ENCODE results near the gene CDH13. TPM values are rescaled to one million over a fixed set of nuclear protein-coding genes. Genes with fewer than 3 reads are reported as not detected.

Gene CDH13
- total and polyA plus RNA-seq, 2 experiments from 2014 or later, result 1.2 to 1.5 TPM

DNA sequence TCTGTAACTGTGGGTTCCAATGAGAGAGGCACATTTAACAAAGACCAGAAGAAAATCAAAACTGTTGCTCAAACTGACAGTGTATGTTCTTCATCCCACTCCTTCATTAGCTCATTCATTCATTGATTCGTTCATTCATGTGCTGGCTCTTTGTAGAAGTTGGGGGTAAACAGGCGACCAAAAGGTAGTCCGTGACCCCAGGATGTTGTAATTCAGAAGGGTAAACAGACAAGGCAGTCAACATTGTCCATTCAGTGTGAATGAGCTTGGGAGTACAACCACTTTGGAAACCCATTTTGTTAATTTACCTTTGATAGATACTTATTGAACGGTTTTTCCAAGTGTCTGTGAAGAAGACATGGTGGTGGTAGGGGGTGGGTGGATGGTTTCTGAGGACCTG, 26.1 kb downstream of the CDH13 start:
- H3K36me3 ChIP-seq (replicated peaks; ENCODE audit: insufficient read depth, low read depth), result no peaks in the 10 kb centered on the region
- H3K4me3 ChIP-seq, result no peak overlapping the region
- no peaks in the 10 kb centered on the region for H3K79me2 ChIP-seq
- no peak for DNase-seq (ENCODE audit: low spot score)
- H2AFZ ChIP-seq, result no peak overlapping the region
- 63% methylated on average over 4 of the region's 4 CpGs for WGBS (ENCODE audit: low lambda C conversion rate, missing lambda C conversion rate)
- no peaks in the 10 kb centered on the region for H3K9me2 ChIP-seq (replicated peaks; ENCODE audit: insufficient read depth)
- H3K4me2 ChIP-seq, result no peak overlapping the region
- TF ChIP-seq, protein P1, sequence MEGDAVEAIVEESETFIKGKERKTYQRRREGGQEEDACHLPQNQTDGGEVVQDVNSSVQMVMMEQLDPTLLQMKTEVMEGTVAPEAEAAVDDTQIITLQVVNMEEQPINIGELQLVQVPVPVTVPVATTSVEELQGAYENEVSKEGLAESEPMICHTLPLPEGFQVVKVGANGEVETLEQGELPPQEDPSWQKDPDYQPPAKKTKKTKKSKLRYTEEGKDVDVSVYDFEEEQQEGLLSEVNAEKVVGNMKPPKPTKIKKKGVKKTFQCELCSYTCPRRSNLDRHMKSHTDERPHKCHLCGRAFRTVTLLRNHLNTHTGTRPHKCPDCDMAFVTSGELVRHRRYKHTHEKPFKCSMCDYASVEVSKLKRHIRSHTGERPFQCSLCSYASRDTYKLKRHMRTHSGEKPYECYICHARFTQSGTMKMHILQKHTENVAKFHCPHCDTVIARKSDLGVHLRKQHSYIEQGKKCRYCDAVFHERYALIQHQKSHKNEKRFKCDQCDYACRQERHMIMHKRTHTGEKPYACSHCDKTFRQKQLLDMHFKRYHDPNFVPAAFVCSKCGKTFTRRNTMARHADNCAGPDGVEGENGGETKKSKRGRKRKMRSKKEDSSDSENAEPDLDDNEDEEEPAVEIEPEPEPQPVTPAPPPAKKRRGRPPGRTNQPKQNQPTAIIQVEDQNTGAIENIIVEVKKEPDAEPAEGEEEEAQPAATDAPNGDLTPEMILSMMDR (IDR thresholded peaks at IDR 0.05; ENCODE audit: poor library complexity), result no peak
- TF ChIP-seq EZH2 (IDR thresholded peaks at IDR 0.05; ENCODE audit: borderline replicate concordance) (no peak), EZH2phosphoT487 (IDR thresholded peaks at IDR 0.05; ENCODE audit: low read depth, severe bottlenecking, unreplicated experiment) (no peak)
- H3K4me1 ChIP-seq (ENCODE audit: insufficient read depth), result peaks cover 7% of the 10 kb centered on the region
- peak overlapping the region; percentile 48 for H3K27ac ChIP-seq
- H3K27me3 ChIP-seq, result no peaks in the 10 kb centered on the region
- H3K9me3 ChIP-seq (ENCODE audit: low read depth), result no peaks in the 10 kb centered on the region
- H4K20me1 ChIP-seq (ENCODE audit: insufficient read depth, poor library complexity, severe bottlenecking), result no peaks in the 10 kb centered on the region

DNA sequence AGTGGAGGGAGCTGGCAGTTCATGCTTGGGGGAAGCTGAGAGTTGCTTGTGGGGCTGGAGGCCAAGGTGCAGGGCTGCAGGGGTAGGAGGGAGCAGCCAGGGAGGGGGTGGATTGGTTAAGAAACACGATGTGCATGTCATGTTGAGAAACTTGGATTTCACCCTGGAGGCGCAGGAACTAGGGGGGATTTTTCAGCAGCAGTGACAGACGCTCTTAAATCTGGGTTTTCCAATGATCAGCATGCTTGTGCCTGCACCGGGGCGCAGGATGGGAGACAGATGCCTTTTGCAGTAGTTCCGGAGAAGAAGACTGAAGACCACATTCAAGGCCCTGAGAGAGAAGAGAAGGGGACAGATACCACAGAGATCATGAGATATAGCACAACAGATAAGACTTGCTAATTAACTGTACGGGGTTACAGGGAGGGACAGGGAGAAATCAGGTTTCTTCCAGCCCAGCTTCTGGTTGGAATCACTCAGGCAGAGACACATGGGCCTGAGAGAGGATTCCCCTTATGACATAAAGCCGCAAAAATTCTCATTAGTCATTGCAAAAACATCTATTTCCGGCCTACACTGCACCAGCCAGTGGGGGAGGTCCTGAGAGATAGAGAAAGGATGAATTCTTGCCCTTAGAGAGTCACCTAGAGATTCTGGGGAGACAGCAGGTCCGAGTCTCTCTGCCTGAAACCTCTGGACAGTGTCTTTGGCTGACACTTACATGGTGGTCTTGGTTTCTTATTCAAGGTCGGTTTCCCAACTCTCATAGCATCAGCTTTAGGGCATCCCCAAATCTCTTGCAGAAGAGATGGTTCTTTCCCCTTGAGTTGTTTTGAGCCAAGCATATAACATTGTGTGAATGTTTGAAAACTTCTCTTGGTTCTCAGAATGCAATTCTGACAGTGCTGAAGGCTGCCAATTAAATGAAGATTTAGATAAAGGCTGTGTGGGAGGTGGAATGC, 27.1 kb downstream of the CDH13 start:
- no peak for TF ChIP-seq EZH2 (IDR thresholded peaks at IDR 0.05; ENCODE audit: borderline replicate concordance)
- TF ChIP-seq, protein P1 (IDR thresholded peaks at IDR 0.05; ENCODE audit: poor library complexity), result no peak
- TF ChIP-seq EZH2phosphoT487 (IDR thresholded peaks at IDR 0.05; ENCODE audit: low read depth, severe bottlenecking, unreplicated experiment), result no peak
- Histone ChIP-seq H3K4me1 (ENCODE audit: insufficient read depth) (peaks cover 7% of the 10 kb centered on the region), H3K27ac (peak overlapping the region; percentile 48), H3K9me2 (replicated peaks; ENCODE audit: insufficient read depth) (no peaks in the 10 kb centered on the region), H3K79me2 (no peaks in the 10 kb centered on the region), H3K4me3 (no peak overlapping the region), H3K36me3 (replicated peaks; ENCODE audit: insufficient read depth, low read depth) (no peaks in the 10 kb centered on the region), H2AFZ (no peak overlapping the region), H4K20me1 (ENCODE audit: insufficient read depth, poor library complexity, severe bottlenecking) (no peaks in the 10 kb centered on the region), H3K4me2 (peak overlapping the region; percentile 25), H3K9me3 (ENCODE audit: low read depth) (no peaks in the 10 kb centered on the region), H3K27me3 (no peaks in the 10 kb centered on the region)
- 55% methylated on average over 10 of the region's 11 CpGs for WGBS (ENCODE audit: low lambda C conversion rate, missing lambda C conversion rate)
- DNase-seq (ENCODE audit: low spot score), result peak; percentile 66

DNA sequence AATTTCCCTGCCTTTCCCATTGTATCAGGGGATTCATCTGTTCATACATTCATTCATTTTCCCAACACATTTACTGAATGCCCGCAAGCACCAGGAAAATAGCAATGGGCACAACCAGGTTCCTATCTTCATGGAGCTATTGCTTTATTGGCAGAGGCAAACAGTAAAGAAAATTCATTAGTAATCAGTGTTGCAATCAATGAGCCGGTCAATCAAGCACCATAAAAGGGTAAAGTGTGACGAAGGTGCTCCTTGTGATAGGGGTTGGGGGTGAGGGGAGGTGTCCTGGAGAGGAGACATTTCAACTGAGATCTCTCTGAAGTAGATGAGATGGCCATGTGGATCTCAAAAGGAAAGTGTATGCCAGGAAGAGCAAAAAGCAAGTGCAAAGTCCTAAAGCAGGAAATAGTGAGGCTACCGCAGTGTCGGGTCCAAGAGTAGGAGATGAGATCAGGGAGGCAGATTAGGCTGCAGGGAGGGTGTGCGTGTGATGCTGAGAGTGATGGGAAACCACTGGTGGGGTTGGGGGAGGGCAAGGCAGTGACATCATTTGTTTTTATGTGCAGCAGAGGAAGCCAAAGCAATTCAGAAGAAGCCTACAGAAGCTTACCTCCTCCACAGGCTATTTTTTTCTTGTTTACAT, 28.4 kb downstream of the CDH13 start:
- no peak overlapping the region for H3K4me2 ChIP-seq
- no peak overlapping the region for H3K27ac ChIP-seq

More for the DNA sequence above, 28.4 kb downstream of the CDH13 start:
- TF ChIP-seq EZH2 (IDR thresholded peaks at IDR 0.05; ENCODE audit: borderline replicate concordance), result no peak
- no peak for TF ChIP-seq EZH2phosphoT487 (IDR thresholded peaks at IDR 0.05; ENCODE audit: low read depth, severe bottlenecking, unreplicated experiment)
- Histone ChIP-seq H3K9me2 (replicated peaks; ENCODE audit: insufficient read depth) (no peaks in the 10 kb centered on the region), H3K4me3 (no peak overlapping the region), H3K36me3 (replicated peaks; ENCODE audit: insufficient read depth, low read depth) (no peaks in the 10 kb centered on the region), H2AFZ (no peak overlapping the region), H3K27me3 (no peaks in the 10 kb centered on the region), H3K4me1 (ENCODE audit: insufficient read depth) (peaks cover 7% of the 10 kb centered on the region), H4K20me1 (ENCODE audit: insufficient read depth, poor library complexity, severe bottlenecking) (no peaks in the 10 kb centered on the region), H3K79me2 (no peaks in the 10 kb centered on the region), H3K9me3 (ENCODE audit: low read depth) (no peaks in the 10 kb centered on the region)
- WGBS (ENCODE audit: low lambda C conversion rate, missing lambda C conversion rate), result 63% methylated on average over 6 of the region's 6 CpGs
- DNase-seq (ENCODE audit: low spot score), result peak; percentile 19

Data from hepatocyte (in vitro differentiated cells).